Stimulated activated CD4-positive, alpha-beta T cell treated with anti-CD3 and anti-CD28 coated beads, Interleukin-1b, Interleukin-23, amount 100 ng/mL, for 1 hour (primary cell): ENCODE results near the gene VILL.
"Not testable (repeated sequence)": the region's sequence is repeated elsewhere in the genome, so short reads cannot be mapped to it uniquely, and the experiment has no call there.

Experiments used
- DNase-seq, 2 donors: peaks; one replicate each; pipeline ENCODE4 v3.0.0-alpha.2; 2020; ENCODE audit warnings: low read depth in 2 of 2

The VILL gene

GRCh38 chr3:38036286-38036685 is 45.7 kb downstream of the VILL start:
- DNase-seq, result no peak

DNA sequence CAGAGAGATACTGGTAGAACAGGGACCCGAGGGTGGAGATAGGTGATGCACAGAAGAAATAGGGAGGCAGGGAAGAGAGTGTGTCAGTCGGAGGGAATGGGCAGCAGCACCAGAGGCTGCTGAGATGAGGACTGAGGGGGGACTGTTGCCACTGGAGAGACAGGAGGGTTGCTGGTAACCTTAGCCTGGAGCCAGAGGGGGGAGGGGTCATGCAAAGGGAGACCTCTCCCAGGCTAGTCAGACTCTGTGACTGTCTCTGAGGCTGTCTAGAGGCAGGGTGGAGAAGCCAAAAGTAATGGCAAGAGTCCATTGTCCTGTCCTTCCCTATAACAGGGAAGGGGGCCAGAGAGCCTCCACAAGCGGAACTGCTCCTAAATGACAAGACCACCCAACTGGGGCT is 46.3 kb downstream of the VILL start:
- no peak for DNase-seq

DNA sequence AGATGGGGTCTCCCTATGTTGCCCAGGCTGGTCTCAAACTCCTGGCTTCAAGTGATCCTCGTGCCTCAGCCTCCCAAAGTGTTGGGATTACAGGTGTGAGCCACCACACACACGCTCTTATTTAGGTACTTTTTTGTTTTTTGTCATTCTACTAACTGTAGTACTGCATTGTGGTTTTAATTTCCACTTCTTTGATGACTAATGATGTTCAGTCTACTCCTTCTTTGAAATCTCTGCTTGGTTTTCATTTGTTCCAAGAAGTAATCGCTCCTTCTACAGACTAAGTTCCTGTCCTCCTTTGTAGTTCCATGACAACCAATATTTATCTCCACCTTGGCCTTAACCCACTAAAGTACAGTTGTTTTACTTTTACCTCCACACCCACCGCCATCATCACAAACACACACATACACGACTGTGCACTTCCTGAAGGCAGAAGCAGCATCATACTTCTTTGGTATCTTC is 47.9 kb downstream of the VILL start:
- DNase-seq, result no peak

DNA sequence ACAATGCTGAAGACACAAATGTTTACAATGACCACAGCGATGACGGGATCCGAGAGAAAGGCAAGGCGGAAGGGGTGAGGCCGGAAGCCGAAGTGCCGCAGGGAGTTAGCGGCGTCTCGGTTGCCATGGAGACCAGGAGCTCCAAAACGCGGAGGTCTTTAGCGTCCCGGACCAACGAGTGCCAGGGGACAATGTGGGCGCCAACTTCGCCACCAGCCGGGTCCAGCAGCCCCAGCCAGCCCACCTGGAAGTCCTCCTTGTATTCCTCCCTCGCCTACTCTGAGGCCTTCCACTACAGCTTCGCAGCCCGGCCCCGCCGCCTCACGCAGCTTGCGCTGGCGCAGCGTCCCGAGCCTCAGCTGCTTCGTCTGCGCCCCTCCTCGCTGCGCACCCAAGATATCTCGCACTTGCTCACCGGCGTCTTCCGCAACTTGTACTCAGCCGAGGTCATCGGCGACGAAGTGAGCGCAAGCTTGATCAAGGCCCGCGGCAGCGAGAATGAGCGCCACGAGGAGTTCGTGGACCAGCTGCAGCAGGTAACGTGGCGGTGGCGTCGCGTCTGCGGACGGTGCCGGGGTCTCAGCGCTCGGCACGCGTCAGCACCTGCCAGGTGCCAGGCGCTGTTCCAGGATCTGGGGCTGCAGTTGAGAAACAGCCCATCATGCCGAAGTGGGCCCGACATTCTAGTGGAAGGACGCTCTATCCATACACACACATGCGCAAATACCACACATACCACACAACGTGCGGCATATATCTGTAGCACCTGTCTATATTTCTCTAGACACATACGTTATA is 48.7 kb downstream of the VILL start, which contains the start of gene DLEC1:
Gene DLEC1, plus strand, starts transcription at position 108 of the 798 bp plus-strand sequence. Its CDS starts 18 bp downstream, at position 126.
- DNase-seq, result peak; percentile 39 to 63

DNA sequence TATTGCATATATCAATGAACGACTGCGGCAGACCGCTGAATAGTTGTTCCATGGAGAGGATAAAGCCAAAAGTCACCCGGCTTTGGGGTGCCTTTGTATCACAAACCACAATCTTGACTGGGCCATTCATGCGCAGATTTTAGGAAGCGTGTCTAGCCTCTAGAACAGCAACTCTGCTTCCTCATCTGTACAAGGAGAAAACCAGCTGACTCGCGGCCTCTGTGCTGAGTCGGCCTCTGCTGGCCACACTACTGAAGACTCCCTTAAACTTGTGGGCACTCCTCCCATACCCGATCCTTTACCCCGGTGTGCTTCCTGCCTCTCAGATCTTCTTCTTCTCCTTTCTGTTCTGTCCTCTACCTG is 49.3 kb downstream of the VILL start:
- no peak for DNase-seq

DNA sequence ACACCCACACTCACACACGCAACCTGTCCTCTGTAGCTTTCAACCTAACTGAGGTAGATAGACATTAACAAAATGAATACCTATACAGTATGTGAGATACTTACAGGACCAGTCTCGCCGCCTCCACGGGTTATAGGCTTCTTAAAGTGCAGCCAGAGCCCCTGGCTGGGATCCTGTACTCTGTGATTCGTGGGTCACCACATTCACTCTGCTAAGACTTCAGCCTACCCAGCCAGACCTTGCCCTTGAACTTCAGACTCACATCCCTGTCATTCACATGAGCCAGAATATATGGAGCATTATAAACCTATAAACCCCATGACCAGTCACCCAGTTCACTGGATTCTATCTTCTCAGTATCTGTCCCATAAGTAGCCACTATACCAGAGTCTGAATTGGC is 49.8 kb downstream of the VILL start:
- no peak for DNase-seq

DNA sequence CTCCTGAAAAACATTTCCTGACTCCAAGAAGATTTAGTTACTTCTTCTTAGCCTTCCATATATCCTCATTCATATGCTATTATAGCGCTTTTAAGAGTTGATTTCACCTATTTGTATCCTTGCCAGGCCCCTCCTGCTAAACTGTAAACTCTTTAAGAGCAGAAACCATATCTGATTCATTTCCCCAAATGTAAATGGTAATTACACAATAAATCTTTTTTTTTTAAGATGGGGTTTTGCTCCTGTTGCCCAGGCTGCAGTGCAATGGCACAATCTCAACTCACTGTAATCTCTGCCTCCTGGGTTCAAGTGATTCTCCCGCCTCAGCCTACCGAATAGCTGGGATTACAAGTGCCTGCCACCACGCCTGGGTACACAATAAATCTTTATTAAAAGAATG is 52.9 kb downstream of the VILL start:
- no peak for DNase-seq

- no peak for DNase-seq
Measured at GRCh38 chr3:38046027-38046426, 55.4 kb downstream of the VILL start.

DNA sequence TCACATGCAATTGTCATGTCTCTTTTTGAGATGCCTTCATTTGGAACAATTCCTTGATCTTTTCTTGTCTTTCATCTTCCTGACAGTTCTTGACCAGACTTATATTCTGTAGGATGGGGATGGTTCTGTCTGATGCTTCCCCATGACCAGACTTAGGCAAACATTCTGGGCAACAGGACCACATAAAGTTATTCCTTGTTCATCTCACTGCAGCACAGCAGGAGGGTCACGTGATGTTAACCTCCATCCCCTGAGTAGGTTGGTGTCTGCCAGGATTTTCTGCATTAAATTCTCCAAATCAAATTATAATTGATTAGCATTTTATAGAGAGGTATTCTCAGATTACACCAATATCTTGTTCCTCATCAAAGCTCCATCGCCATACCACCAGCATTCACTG is 56.2 kb downstream of the VILL start:
- DNase-seq, result no peak

GRCh38 chr3:38047896-38048295 is 57.3 kb downstream of the VILL start:
- DNase-seq, result no peak

GRCh38 chr3:38049358-38050126 is 59.0 kb downstream of the VILL start:
- DNase-seq, result no peak

GRCh38 chr3:38051131-38051530 is 60.5 kb downstream of the VILL start:
- DNase-seq, result no peak

DNA sequence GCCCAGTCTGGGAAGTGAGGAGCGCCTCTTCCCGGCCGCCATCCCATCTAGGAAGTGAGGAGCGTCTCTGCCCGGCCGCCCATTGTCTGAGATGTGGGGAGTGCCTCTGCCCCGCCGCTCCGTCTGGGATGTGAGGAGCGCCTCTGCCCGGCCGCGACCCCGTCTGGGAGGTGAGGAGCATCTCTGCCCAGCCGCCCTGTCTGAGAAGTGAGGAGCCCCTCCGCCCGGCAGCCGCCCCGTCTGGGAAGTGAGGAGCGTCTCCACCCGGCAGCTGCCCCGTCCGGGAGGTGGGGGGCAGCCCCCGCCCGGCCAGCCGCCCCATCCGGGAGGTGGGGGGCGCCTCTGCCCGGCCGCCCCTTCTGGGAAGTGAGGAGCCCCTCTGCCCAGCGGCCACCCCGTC is 62.7 kb downstream of the VILL start:
- DNase-seq, result not testable (repeated sequence)

GRCh38 chr3:38053813-38054498 is 63.4 kb downstream of the VILL start:
- DNase-seq, result not testable (repeated sequence)

- DNase-seq, result no peak
Measured at GRCh38 chr3:38054499-38055001, 64.0 kb downstream of the VILL start.
